Transverse colon (tissue), 4 donors: ENCODE measurements around the gene PSMC3IP. TPM values are rescaled to one million over a fixed set of nuclear protein-coding genes. Genes with fewer than 3 reads are reported as not detected.

Source experiments
- DNase-seq: peaks from one replicate; pipeline ENCODE4 v3.0.0-alpha.2; 2019
- H3K27ac ChIP-seq, 4 donors: fragments of 200-600 bp; sonication (generic); 2 replicates each; pipeline ENCODE4 v1.5.1; 2016 to 2018; ENCODE audit warnings: inconsistent platforms in 4 of 4
- H3K27me3 ChIP-seq: fragments of 200-600 bp; sonication (generic); 2 replicates; pipeline ENCODE4 v1.5.1; 2017; ENCODE audit warnings: inconsistent platforms
- H3K36me3 ChIP-seq, 4 donors: fragments of 200-600 bp; sonication (generic); 2 replicates each; pipeline ENCODE4 v1.5.1; 2017 to 2019; ENCODE audit warnings: inconsistent platforms in 4 of 4
- H3K4me1 ChIP-seq, 4 donors: fragments of 200-600 bp; sonication (generic); 2 replicates each; pipeline ENCODE4 v1.5.1; 2017 to 2020; ENCODE audit warnings: inconsistent platforms in 4 of 4
- H3K4me3 ChIP-seq, 4 donors: fragments of 200-600 bp; sonication (generic); 1 replicate in 1 of 4; 2 replicates in 3 of 4; pipeline versions ENCODE4 v1.5.1 to v1.6.1; 2017 to 2019; ENCODE audit warnings: inconsistent platforms in 4 of 4
- H3K9me3 ChIP-seq, 2 donors: fragments of 200-600 bp; sonication (generic); 2 replicates each; pipeline ENCODE4 v1.5.1; 2017 to 2019; ENCODE audit warnings: inconsistent platforms in 2 of 2
- EP300 ChIP-seq: sonication (generic); formaldehyde crosslinking; IDR thresholded peaks from one replicate; pipeline ENCODE4 v1.6.1; 2017; ENCODE audit warnings: antibody characterized with exemption, low read depth
- POLR2A ChIP-seq: fragments of 450-650 bp; IDR thresholded peaks from one replicate; pipeline ENCODE4 v1.6.1; 2016; ENCODE audit warnings: antibody characterized with exemption, mild to moderate bottlenecking, moderate library complexity
- POLR2AphosphoS5 ChIP-seq, 3 donors: sonication (generic); formaldehyde crosslinking; IDR thresholded peaks; one replicate each; pipeline ENCODE4 v1.6.1; 2016; ENCODE audit warnings: antibody characterized with exemption in 3 of 3
- WGBS, 2 donors: methylation state at CpG; one replicate each; pipeline ENCODE4 v1.1.5; 2018; ENCODE audit warnings: low coverage in 1 of 2; 5-methylcytosine and 5-hydroxymethylcytosine counted together
- in situ Hi-C, 4 donors: fragments of 200-750 bp; cut with MboI; loops; one replicate each; pipeline versions ENCODE4 v1.15.0 to v1.15.1; 2017; ENCODE audit warnings: low sequenced_read_pairs in 3 of 4, low pct_ligation_motif_present in 1 of 4, low pct_unique_long_range_greater_than_20kb in 1 of 4
- intact Hi-C: fragments of 100-400 bp; cut with DNase I; formaldehyde crosslinking; loops from one replicate; pipeline ENCODE4 v1.15.1; 2023; ENCODE audit warnings: low total_unique reads
- total RNA-seq, 4 donors: library from RNA; depleted of rRNA; stranded (reverse); fragments of >200 nt; gene quantifications; one replicate each; pipeline ENCODE4 v1.1.0, GENCODE V29; 2016
- TF ChIP-seq, protein P1 (sequence below), 5 experiments: fragments of 200-600 bp in 3 of 5; fragments of 450-650 bp in 2 of 5; sonication (generic) in 3 of 5; IDR thresholded peaks; 1 replicate in 2 of 5; 2 replicates in 3 of 5; pipeline ENCODE4 v1.5.1; 2016 to 2017; ENCODE audit warnings: antibody characterized with exemption in 5 of 5, inconsistent platforms in 3 of 5, mild to moderate bottlenecking in 2 of 5, moderate library complexity in 1 of 5

Gene PSMC3IP
- total RNA-seq, 4 donors from 2014 or later = 0.96 to 2.6 (median 1.3) TPM; not detected in 1

- in situ Hi-C loops = loop anchor here in 3 of 4 donors (25.0 kb wide), 1 partner anchor 110 kb away; the partner anchor contains the start of genes CCR10 (in 3 of the 3), CNTNAP1 (in 3 of the 3) and PLEKHH3 (in 3 of the 3)
- peak overlapping the region; percentile 87 to 96 (median 91) for H3K27ac ChIP-seq
- H3K36me3 ChIP-seq = peaks cover 0 to 32% (median 15%) of the 10 kb centered on the region in 4 donors
These were observed 393 bp downstream of the PSMC3IP start for GRCh38 chr17:42577140-42577531.

GRCh38 chr17:42574463-42574862, 3.1 kb downstream of the PSMC3IP start:
- 60 to 77% methylated on average over 1 to 3 of the region's 3 CpGs for WGBS, 2 donors
- Histone ChIP-seq H3K4me3 (no peak overlapping the region), H3K9me3 (no peaks in the 10 kb centered on the region), H3K27ac (no peak overlapping the region), H3K36me3 (peaks cover 0 to 47% (median 21%) of the 10 kb centered on the region in 4 donors), H3K4me1 (peaks cover 11 to 23% (median 14%) of the 10 kb centered on the region in 4 donors), H3K27me3 (no peaks in the 10 kb centered on the region)
- DNase-seq = no peak
- in situ Hi-C loops = no loop called here
- intact Hi-C loops = no loop called here
- TF ChIP-seq POLR2AphosphoS5 (IDR thresholded peaks at IDR 0.05) = no peak
- TF ChIP-seq EP300 = no peak
- TF ChIP-seq, protein P1, sequence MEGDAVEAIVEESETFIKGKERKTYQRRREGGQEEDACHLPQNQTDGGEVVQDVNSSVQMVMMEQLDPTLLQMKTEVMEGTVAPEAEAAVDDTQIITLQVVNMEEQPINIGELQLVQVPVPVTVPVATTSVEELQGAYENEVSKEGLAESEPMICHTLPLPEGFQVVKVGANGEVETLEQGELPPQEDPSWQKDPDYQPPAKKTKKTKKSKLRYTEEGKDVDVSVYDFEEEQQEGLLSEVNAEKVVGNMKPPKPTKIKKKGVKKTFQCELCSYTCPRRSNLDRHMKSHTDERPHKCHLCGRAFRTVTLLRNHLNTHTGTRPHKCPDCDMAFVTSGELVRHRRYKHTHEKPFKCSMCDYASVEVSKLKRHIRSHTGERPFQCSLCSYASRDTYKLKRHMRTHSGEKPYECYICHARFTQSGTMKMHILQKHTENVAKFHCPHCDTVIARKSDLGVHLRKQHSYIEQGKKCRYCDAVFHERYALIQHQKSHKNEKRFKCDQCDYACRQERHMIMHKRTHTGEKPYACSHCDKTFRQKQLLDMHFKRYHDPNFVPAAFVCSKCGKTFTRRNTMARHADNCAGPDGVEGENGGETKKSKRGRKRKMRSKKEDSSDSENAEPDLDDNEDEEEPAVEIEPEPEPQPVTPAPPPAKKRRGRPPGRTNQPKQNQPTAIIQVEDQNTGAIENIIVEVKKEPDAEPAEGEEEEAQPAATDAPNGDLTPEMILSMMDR (IDR thresholded peaks at IDR 0.05) = no peak
- no peak for TF ChIP-seq POLR2A

More at GRCh38 chr17:42577140-42577531, 393 bp downstream of the PSMC3IP start:
- H3K4me3 ChIP-seq = peak overlapping the region; percentile 27 to 71 (median 60)
- TF ChIP-seq, protein P1 (IDR thresholded peaks at IDR 0.05) = no peak
- TF ChIP-seq EP300 (no peak), POLR2A (no peak), POLR2AphosphoS5 (IDR thresholded peaks at IDR 0.05) (no peak)
- WGBS, 2 donors = 5% methylated on average over 18 of the region's 18 CpGs; no CpG with 5 or more reads in 1 of the 2 donors
- H3K27me3 ChIP-seq = no peaks in the 10 kb centered on the region
- intact Hi-C loops = no loop called here
- H3K4me1 ChIP-seq = peaks cover 11 to 23% (median 14%) of the 10 kb centered on the region in 4 donors
- DNase-seq = no peak
- no peaks in the 10 kb centered on the region for H3K9me3 ChIP-seq

DNA sequence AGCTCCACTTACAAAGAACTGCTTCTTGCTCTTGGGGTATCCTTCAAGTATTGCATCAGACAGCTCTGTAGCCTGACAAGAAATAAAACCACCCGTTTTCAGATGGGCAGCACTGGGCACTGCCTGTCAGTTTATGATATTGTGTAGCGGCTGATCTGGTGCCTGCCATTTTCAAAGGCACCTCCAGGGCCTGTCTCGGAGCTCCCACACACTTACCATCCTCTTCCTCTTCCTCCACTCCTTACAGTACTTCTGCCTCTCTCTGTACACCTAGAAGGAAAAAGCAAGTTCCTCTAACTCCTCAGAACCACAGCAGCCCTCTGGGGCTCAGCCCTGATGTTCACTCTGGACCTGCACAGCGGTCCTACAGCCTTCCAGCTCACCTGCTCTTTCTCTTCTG, 4.4 kb downstream of the PSMC3IP start:
- TF ChIP-seq, protein P1 (IDR thresholded peaks at IDR 0.05) = no peak
- TF ChIP-seq POLR2AphosphoS5 (IDR thresholded peaks at IDR 0.05) = no peak
- TF ChIP-seq POLR2A = no peak
- TF ChIP-seq EP300 = no peak
- Histone ChIP-seq H3K27ac (no peak overlapping the region), H3K9me3 (no peaks in the 10 kb centered on the region), H3K4me3 (no peak overlapping the region), H3K4me1 (peaks cover 5 to 21% (median 14%) of the 10 kb centered on the region in 4 donors), H3K27me3 (no peaks in the 10 kb centered on the region), H3K36me3 (peaks cover 0 to 56% (median 30%) of the 10 kb centered on the region in 4 donors)
- 71 to 77% methylated on average over 4 of the region's 4 CpGs for WGBS, 2 donors
- DNase-seq = peak; percentile 1
- in situ Hi-C loops (no loop called here), intact Hi-C loops (no loop called here)

- Histone ChIP-seq H3K27ac (no peak overlapping the region), H3K4me3 (no peak overlapping the region), H3K27me3 (no peaks in the 10 kb centered on the region), H3K9me3 (no peaks in the 10 kb centered on the region), H3K4me1 (peaks cover under 1 to 21% (median 14%) of the 10 kb centered on the region in 4 donors), H3K36me3 (peaks cover 0 to 56% (median 30%) of the 10 kb centered on the region in 4 donors)
- TF ChIP-seq, protein P1 (IDR thresholded peaks at IDR 0.05) = no peak
- no peak for TF ChIP-seq POLR2A
- no peak for TF ChIP-seq POLR2AphosphoS5 (IDR thresholded peaks at IDR 0.05)
- TF ChIP-seq EP300 = no peak
- in situ Hi-C loops = no loop called here
- 71 to 79% methylated on average over 8 to 12 of the region's 12 CpGs for WGBS, 2 donors
- DNase-seq = peak; percentile 6
- intact Hi-C loops = no loop called here
These were observed 5.9 kb downstream of the PSMC3IP start for GRCh38 chr17:42571435-42572225.
